GM12873 (cell line): ENCODE data around the gene SLC5A1.

ENCODE experiments used
- TF ChIP-seq, protein P1 (sequence below): IDR thresholded peaks from 2 replicates; pipeline ENCODE4 v1.5.1; 2012; ENCODE audit warnings: low read depth, mild to moderate bottlenecking, moderate library complexity, low read length, control low read depth; ENCODE audit not compliant: insufficient read depth; ENCODE audit errors: missing control alignments

SLC5A1 gene

DNA sequence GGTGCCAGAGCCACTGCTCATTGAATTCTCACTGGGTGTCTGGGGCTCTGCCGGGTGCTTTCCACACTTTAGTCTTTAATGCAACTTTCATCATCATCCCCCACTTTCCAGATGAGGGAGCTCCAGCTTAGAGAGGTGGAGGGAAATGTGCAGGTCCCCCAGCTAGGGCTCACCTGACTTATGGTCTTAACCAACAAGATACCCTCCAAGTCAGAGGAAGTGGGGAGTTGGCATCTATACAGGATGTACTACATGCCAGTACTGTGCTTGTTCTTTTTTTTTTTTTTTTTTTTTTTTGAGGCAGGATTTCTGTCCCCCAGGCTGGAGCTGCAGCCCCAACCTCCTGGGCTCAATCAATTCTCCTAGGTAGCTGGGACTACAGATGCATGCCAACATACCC, 89.7 kb downstream of the SLC5A1 start:
- TF ChIP-seq, protein P1, sequence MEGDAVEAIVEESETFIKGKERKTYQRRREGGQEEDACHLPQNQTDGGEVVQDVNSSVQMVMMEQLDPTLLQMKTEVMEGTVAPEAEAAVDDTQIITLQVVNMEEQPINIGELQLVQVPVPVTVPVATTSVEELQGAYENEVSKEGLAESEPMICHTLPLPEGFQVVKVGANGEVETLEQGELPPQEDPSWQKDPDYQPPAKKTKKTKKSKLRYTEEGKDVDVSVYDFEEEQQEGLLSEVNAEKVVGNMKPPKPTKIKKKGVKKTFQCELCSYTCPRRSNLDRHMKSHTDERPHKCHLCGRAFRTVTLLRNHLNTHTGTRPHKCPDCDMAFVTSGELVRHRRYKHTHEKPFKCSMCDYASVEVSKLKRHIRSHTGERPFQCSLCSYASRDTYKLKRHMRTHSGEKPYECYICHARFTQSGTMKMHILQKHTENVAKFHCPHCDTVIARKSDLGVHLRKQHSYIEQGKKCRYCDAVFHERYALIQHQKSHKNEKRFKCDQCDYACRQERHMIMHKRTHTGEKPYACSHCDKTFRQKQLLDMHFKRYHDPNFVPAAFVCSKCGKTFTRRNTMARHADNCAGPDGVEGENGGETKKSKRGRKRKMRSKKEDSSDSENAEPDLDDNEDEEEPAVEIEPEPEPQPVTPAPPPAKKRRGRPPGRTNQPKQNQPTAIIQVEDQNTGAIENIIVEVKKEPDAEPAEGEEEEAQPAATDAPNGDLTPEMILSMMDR: no peak

DNA sequence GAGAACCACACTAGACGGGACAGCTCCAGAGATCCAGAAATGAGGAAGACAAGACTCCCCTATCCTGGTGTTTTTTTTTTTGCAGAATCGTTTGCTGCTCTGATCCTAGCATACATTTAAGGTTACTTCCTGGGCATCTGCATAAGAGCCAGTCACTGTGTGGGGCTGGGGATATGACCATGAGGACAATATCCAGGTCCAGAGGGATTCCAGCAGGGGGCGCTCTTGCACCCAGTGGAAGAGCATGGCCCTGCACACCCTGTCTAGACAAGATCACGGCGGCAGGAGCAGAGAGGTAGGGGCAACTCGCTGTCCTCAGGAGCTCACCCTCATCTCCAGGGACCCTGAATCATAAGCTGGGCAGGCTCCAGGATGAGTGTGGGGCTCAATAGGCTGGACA, 97.6 kb downstream of the SLC5A1 start:
- TF ChIP-seq, protein P1: peak; percentile 57

DNA sequence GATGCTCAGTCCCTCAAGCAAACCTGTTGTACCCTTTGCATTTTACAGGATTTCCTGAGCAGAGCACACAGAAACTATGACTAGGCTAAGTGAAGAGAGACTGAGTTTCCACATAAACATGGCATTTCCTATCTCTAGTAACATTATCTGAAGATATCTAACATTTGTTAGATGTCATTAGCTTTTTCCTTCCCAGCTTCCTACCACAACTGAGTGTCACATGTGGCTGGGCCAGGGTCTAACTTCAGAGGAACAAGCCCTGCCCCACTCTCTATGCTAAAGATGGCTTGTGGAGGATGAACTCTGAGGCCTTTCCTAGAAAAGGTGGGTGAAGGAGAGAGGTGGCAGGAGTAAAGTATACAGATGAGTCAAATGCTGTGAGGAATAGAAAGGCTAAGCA, 99.5 kb downstream of the SLC5A1 start:
- TF ChIP-seq, protein P1: no peak

DNA sequence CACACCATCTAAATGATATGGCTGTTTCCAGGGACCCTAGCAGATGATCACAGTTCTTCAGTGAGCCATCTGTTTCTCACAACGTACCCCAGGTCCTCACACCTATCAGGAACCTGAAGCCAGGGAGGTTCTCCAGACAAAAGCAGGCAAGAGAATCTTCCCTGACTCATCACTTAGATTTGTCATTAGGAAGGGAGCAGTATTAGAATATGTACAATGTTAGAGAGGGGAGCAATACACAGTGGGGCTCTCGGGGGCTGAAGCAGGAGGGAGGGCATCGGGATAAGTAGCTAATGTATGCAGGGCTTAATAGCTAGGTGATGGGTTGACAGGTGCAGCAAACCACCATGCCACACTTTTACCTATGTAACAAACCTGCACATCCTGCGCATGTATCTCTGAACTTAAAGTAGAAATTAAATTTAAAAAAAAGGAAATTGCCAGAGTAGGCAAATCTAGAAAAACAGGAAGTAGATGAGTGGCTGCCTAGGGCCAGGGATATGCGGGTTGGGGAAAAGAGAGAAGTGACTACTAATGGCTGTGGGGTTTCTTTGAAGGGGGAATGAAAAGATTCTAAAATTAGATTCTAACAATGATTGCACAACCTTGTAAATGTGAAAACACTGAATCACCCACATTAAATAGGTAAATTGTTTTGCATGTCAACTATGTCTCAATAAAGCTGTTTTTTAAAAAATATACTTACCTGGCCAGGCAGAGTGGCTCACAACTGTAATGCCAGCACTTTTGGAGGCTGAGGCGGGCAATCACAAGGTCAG, 101.6 kb downstream of the SLC5A1 start:
- TF ChIP-seq, protein P1: no peak

DNA sequence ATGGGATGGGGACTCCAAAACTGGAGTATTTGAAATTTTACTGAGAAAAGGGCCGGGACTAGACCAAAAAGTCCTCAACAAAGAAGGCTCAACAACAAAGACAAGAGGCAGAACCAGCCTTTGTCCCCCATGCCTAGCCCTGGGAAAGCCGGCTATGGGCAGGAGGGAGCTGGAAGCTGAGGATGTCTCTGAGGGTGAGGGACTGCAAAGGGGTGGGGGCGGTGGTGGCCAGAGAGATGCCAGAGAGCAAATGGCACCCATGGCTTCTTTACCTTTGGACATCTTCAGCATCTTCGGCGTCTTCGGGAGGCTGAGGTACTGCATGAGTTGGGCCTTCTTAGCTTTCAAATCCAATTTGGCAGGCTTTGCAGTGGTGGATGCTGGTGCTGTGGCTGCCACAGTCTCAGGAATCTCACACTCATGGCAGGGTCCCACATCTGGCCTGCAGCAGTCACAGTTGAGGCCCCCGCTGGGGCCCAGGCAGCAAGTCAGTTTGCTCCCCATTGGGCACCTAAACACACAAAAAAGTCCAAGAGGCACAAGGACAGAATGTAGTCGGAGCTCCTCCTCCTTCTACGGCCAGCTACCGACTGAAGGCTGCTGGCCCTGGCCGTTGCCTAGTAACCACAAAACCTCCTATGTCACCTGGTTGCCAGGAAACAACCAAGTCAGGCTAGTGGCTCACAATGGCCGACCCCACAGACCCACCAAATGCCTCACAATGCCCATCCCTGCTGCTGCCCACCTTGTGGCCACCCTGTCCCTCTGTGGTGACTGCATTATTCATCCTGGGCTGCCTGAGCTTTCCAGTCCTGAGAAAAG, 115.9 kb downstream of the SLC5A1 start, which contains the start of gene C22orf42:
Gene C22orf42, minus strand, starts transcription at position 592 of the 822 bp plus-strand sequence. Its CDS starts 88 bp downstream, at position 504.
- TF ChIP-seq, protein P1: no peak
